Stimulated activated CD4-positive, alpha-beta T cell treated with anti-CD3 and anti-CD28 coated beads, Interleukin-1b, Interleukin-23, amount 100 ng/mL, for 4 hours (primary cell): ENCODE results near the gene DPP10.
"Not testable (repeated sequence)": the region's sequence is repeated elsewhere in the genome, so short reads cannot be mapped to it uniquely, and the experiment has no call there.

Experiments used
- DNase-seq, 2 donors: peaks; one replicate each; pipeline ENCODE4 v3.0.0-alpha.2; 2020; ENCODE audit warnings: low read depth in 2 of 2

Gene DPP10

GRCh38 chr2:114442510-114442909 is at the start of gene DPP10:
Gene DPP10, plus strand, starts transcription at chr2:114442641.
- no peak for DNase-seq

GRCh38 chr2:114400890-114401289 is 41.6 kb upstream of the DPP10 start:
- no peak for DNase-seq

- no peak for DNase-seq
Measured at GRCh38 chr2:114405247-114406116, 37.0 kb upstream of the DPP10 start.

GRCh38 chr2:114406347-114406746 is 36.1 kb upstream of the DPP10 start:
- no peak for DNase-seq

GRCh38 chr2:114407353-114407752 is 35.1 kb upstream of the DPP10 start:
- not testable (repeated sequence) for DNase-seq

GRCh38 chr2:114421781-114422180 is 20.7 kb upstream of the DPP10 start:
- no peak for DNase-seq

GRCh38 chr2:114424699-114425098 is 17.7 kb upstream of the DPP10 start:
- no peak for DNase-seq

GRCh38 chr2:114426756-114427155 is 15.7 kb upstream of the DPP10 start:
- no peak for DNase-seq

- DNase-seq, result no peak
Measured at GRCh38 chr2:114436329-114436728, 6.1 kb upstream of the DPP10 start.

GRCh38 chr2:114446571-114446970 is 4.1 kb downstream of the DPP10 start:
- no peak for DNase-seq

GRCh38 chr2:114450639-114451038 is 8.2 kb downstream of the DPP10 start:
- no peak for DNase-seq

- DNase-seq, result no peak
Measured at GRCh38 chr2:114456566-114456965, 14.1 kb downstream of the DPP10 start.

GRCh38 chr2:114457956-114458355 is 15.5 kb downstream of the DPP10 start:
- no peak for DNase-seq

- DNase-seq, result no peak
Measured at GRCh38 chr2:114461116-114461515, 18.7 kb downstream of the DPP10 start.

GRCh38 chr2:114464961-114465706 is 22.7 kb downstream of the DPP10 start:
- DNase-seq, result no peak

GRCh38 chr2:114468343-114468742 is 25.9 kb downstream of the DPP10 start:
- DNase-seq, result no peak

- no peak for DNase-seq
Measured at GRCh38 chr2:114472246-114472645, 29.8 kb downstream of the DPP10 start.

- DNase-seq, result no peak
Measured at GRCh38 chr2:114472726-114473125, 30.3 kb downstream of the DPP10 start.

- DNase-seq, result no peak
Measured at GRCh38 chr2:114488841-114489530, 46.5 kb downstream of the DPP10 start.

- no peak for DNase-seq
Measured at GRCh38 chr2:114495046-114495445, 52.6 kb downstream of the DPP10 start.

GRCh38 chr2:114496959-114497358 is 54.5 kb downstream of the DPP10 start:
- no peak for DNase-seq

- DNase-seq, result no peak
Measured at GRCh38 chr2:114499101-114499500, 56.7 kb downstream of the DPP10 start.
